ENCODE results near the gene FAM236A. TPM values are rescaled to one million over a fixed set of nuclear protein-coding genes. Genes with fewer than 3 reads are reported as not detected.

Gene FAM236A
- total RNA-seq, 2 donors from 2014 or later = not detected

Other genes with a start within 250 kb of the FAM236A start
- 1 to 10 TPM; 5.9 to 9.3 TPM for gene PHKA1, start 223.9 kb upstream of the FAM236A start, total RNA-seq
- not detected for gene DMRTC1B, start 161.3 kb upstream of the FAM236A start, total RNA-seq
- gene FAM236B, start 155.5 kb upstream of the FAM236A start, total RNA-seq = not detected
- gene FAM236D, start 130.0 kb upstream of the FAM236A start, total RNA-seq = not detected
- gene FAM236C, start 25.6 kb upstream of the FAM236A start, total RNA-seq = not detected
- not detected for gene DMRTC1, start 5.6 kb downstream of the FAM236A start, total RNA-seq
- gene PABPC1L2B, start 64.7 kb downstream of the FAM236A start, total RNA-seq = not detected
- gene PABPC1L2A, start 141.3 kb downstream of the FAM236A start, total RNA-seq = not detected